ENCODE data around the gene TMEM187.

Gene TMEM187

GRCh38 chrX:154020536-154021115 is 48.1 kb downstream of the TMEM187 start:
- DNase-seq (ENCODE audit: low spot score) = no peak

GRCh38 chrX:154021131-154021611 is 48.6 kb downstream of the TMEM187 start:
- DNase-seq (ENCODE audit: low spot score) = no peak

- DNase-seq (ENCODE audit: low spot score) = no peak
These were observed 49.6 kb downstream of the TMEM187 start for GRCh38 chrX:154022108-154022507.

- no peak for DNase-seq (ENCODE audit: low spot score)
These were observed 50.9 kb downstream of the TMEM187 start for GRCh38 chrX:154023276-154024000.

GRCh38 chrX:154024271-154024670 is 51.7 kb downstream of the TMEM187 start:
- no peak for DNase-seq (ENCODE audit: low spot score)

- DNase-seq (ENCODE audit: low spot score) = no peak
These were observed 52.7 kb downstream of the TMEM187 start for GRCh38 chrX:154025230-154025629.

- DNase-seq (ENCODE audit: low spot score) = no peak
These were observed 53.8 kb downstream of the TMEM187 start for GRCh38 chrX:154026136-154027021.

GRCh38 chrX:154027022-154027402 is 54.5 kb downstream of the TMEM187 start:
- DNase-seq (ENCODE audit: low spot score) = no peak

GRCh38 chrX:154027986-154028385 is 55.4 kb downstream of the TMEM187 start:
- no peak for DNase-seq (ENCODE audit: low spot score)

- DNase-seq (ENCODE audit: low spot score) = no peak
These were observed 56.1 kb downstream of the TMEM187 start for GRCh38 chrX:154028502-154029184.

GRCh38 chrX:154029439-154029838 is 56.9 kb downstream of the TMEM187 start:
- DNase-seq (ENCODE audit: low spot score) = no peak

GRCh38 chrX:154030266-154030665 is 57.7 kb downstream of the TMEM187 start:
- DNase-seq (ENCODE audit: low spot score) = no peak

GRCh38 chrX:154030715-154031305 is 58.3 kb downstream of the TMEM187 start:
- DNase-seq (ENCODE audit: low spot score) = no peak

GRCh38 chrX:154032160-154032559 is 59.6 kb downstream of the TMEM187 start:
- no peak for DNase-seq (ENCODE audit: low spot score)

GRCh38 chrX:154032653-154033052 is 60.1 kb downstream of the TMEM187 start:
- DNase-seq (ENCODE audit: low spot score) = no peak
